ENCODE measurements around the gene C2CD2.

The C2CD2 gene

DNA sequence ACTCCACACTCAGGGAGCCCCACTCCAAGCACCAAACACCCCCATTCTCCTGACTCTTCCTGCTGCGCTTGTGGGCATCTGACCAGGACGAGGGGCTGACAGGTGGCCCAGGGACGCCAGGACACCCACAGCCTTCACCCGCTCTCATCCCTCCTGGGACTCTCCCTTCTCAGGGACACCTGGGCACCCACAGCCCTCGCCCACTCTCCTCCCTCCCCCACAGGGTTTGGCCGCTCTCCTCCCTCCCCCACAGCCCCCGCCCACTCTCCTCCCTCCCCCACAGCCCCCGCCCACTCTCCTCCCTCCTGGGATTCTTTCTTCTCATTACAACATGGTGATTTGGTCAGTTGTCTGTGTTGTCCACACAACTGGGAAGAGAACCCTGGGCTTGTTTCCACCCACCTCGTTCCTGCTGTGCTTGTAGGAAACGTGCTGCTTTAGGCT lies 118.1 kb downstream of the C2CD2 start:
- DNase-seq (ENCODE audit: low read depth), result no peak
- TF ChIP-seq, protein P1, sequence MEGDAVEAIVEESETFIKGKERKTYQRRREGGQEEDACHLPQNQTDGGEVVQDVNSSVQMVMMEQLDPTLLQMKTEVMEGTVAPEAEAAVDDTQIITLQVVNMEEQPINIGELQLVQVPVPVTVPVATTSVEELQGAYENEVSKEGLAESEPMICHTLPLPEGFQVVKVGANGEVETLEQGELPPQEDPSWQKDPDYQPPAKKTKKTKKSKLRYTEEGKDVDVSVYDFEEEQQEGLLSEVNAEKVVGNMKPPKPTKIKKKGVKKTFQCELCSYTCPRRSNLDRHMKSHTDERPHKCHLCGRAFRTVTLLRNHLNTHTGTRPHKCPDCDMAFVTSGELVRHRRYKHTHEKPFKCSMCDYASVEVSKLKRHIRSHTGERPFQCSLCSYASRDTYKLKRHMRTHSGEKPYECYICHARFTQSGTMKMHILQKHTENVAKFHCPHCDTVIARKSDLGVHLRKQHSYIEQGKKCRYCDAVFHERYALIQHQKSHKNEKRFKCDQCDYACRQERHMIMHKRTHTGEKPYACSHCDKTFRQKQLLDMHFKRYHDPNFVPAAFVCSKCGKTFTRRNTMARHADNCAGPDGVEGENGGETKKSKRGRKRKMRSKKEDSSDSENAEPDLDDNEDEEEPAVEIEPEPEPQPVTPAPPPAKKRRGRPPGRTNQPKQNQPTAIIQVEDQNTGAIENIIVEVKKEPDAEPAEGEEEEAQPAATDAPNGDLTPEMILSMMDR (conservative IDR thresholded peaks at IDR 0.05; ENCODE audit: low read depth, low read length), result no peak
- H3K4me3 ChIP-seq (ENCODE audit: low read depth, low read length), result no peak overlapping the region

All from choroid plexus epithelial cell (primary cell).